LNCAP (cell line): ENCODE data around the gene RBM20.

Source experiments
- TF ChIP-seq, protein P1 (sequence below): fragments of 450-650 bp; IDR thresholded peaks from 2 replicates; pipeline ENCODE4 v1.5.1; 2017; ENCODE audit warnings: mild to moderate bottlenecking

The RBM20 gene

DNA sequence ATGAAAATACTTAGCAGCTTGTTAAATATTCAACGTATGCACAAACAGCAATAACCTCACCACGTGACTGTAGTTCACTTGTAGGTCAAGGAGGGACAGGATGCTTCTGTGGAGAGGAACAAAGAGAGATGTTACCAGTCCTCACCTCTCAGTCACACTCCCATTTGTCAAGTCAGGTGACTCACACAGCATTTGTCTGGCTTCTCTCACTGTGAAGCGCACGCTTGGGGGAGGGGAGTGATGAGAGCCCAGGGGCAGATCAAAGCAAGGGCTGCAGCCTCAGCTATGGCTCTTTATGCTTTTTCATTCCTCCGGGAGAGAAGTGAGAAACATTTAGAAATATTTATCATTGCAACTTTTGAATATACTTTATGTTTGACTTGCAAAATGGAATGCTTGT lies 2.9 kb upstream of the RBM20 start:
- TF ChIP-seq, protein P1, sequence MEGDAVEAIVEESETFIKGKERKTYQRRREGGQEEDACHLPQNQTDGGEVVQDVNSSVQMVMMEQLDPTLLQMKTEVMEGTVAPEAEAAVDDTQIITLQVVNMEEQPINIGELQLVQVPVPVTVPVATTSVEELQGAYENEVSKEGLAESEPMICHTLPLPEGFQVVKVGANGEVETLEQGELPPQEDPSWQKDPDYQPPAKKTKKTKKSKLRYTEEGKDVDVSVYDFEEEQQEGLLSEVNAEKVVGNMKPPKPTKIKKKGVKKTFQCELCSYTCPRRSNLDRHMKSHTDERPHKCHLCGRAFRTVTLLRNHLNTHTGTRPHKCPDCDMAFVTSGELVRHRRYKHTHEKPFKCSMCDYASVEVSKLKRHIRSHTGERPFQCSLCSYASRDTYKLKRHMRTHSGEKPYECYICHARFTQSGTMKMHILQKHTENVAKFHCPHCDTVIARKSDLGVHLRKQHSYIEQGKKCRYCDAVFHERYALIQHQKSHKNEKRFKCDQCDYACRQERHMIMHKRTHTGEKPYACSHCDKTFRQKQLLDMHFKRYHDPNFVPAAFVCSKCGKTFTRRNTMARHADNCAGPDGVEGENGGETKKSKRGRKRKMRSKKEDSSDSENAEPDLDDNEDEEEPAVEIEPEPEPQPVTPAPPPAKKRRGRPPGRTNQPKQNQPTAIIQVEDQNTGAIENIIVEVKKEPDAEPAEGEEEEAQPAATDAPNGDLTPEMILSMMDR, result no peak

DNA sequence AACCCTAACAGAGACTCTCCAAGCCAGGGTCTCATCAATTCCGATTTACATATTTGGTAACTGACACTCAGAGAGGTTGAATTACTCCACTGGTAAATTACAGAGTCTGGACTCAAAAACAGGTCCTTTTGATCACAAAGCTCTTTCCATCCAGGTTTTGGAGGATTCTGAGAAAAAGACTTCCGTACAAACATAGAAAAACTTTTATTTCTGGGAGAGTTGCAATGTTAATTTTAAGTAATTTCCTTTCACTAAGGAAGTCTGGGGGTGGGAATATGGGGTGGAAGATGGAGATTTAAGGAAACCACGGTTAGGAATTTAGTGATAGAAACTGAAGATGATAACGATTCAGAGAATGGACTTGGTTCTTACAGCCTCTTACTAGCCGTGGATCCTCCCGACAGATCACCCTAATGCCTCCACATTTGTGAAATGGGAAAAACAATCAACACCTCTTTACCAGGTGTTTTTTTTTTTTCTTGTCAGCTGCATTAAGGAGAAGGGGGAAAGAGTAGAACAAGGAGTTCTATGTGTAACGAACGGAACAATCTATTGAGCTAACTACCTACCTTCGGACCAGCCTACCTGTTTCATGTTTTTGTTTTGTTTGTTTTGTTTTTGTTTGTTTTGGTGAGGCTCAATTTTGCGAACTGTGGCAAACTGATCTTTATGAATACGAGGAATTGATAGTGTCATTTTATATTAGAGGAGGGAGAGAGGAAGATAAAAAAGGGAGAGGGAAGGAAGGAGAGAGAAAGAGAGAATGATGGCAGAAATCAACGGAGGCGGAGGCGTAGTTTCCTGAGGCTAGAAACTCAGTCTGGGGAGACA lies 1.7 kb upstream of the RBM20 start:
- TF ChIP-seq, protein P1, result no peak

DNA sequence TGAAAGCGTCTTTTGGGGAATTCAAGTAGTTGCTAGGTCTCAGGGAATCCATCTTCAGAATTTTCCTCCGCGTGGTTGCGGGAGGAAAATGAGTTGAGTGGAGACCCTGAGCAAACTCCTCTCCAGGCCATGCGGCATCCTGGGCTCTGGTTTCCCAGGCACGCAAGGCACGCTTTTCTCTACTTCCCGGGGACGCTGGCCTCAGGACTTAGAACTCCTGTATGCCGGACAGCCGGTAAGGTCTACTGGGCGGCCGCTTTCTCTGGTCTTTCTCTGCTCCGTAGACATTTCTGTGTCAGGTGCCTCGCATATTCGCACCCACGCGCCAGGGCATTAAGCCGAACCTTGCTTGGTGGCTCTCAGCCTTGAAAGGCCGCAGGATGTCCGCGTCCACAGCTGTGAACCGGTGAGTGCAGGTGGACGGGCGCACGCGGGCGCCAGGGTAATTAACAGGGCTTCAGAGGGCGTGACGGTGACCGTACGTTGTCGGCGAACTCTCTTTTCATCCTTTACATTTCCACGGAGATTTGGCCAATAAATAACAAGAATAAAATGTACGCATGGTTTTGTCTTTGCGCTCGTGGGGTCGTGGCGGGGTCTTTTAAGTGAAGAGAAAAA lies 992 bp upstream of the RBM20 start:
- TF ChIP-seq, protein P1, result no peak

DNA sequence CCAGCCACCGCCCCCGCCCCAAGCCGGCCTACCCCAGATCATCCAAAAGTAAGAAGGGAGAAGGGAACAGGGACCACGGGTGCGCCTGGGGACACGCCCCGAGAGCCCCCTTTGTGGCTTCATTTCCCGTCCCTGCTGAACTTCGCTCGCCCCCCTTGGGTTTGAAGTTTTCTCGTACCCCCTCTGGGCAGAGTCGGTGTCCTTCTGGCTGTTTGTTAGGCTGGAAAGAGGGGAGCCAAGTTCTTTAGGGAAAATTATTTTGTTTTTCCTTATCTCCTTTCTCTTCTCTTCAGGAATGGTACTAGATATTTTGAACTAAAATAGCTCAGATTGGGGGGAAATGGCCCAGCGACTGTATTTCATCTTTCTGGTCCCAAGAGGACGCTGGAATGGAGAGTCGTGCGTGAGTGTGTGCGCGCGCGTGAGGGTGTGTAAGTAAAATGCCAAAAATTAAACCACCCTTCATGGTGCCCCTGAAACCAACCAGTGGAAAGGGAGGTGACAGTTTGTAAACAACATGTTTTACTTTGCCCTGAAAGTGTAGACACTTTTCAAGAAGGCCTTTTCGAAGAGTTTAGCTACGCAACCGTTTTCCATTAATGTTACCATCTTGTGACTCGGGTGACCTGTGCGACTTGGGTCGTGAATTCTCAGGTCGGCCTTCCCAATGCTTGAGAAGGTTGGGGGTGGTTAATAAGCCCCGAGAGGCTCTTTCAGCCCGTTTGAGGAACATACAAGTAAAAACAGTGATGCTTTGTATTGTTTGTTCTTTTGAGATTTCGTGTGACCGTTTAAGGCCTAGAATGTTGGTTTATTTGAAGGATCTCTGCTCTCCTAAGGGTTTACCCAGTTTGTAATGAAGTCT lies 694 bp downstream of the RBM20 start:
- TF ChIP-seq, protein P1, result no peak

DNA sequence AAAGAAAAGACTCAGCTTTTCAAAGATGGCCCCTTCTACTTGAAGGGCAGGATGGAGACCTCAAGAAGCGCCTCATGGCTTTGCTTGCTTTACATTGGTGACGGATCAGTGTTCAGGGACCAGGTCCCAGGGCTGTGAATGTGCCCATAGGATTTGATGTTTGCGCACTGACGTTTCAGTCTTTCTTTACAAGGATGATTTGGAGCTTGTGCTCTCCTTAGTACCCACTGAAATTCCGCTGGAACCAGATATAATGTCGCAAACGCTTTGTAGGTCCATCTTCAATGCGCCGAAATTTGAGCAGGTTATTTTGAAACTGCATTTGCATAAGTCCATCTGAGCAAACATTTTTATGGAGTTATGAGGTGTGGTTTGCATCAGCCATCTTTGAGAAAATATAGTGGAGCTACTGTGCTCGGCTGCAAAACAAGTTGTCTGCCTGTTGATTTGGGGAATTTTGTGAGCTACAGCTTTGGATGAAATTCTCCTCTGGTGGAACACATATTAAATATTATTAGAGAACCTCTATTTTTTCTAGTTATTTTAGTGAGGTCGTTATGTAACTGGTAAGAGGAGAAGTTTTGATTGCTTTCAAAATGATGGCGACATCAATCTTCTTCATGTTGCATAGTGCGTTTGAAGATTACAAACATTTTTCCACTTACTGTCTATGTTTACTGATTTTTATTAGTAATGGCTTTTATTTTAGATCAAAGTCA lies 2.4 kb downstream of the RBM20 start:
- TF ChIP-seq, protein P1, result no peak

DNA sequence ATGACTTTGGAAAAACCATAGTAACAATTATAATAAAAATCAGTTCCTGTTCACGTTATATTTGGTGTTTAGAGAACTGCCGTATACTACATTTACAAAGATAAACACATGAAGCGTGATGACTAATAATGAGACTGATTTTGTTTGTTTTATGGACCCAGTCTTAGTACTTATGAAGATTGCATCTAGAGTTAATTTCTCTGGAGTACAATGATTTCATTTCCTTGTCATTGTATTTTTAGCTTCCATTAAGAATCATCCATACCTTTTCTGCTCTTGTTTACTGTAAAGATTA lies 2.9 kb downstream of the RBM20 start:
- TF ChIP-seq, protein P1, result no peak

DNA sequence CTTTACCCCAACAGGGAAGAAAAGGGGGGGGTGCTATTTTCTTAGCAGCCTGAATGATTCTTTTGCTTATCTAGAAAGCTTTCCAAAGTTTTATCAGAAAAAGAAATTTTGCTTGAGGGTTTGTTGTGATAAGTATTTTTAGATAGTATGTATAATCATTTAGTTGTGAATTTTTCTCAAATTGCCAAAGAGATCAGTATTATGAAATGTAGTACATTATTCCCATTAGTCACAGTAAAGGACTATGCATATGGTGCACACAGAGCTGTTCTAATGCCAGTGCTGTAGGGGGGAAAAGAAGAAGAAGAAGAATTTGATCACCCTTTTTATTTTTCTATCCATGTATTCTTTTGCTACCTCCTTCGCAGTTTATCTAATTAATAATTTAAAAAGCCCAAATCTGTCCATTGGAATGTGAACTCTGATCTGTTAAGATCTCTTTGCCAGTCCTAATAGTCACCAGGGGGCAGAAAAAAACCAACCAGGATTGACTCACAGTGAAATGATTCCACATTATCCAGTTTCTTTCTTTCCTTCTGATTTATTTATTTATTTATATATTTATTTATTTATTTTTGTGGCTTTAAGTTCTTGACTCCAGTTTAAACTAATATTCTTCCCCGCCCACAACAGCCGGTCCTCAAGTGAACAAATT lies 4.7 kb downstream of the RBM20 start:
- TF ChIP-seq, protein P1, result no peak
